HCT116 (cell line): ENCODE data around the gene FBXO47. TPM values are rescaled to one million over a fixed set of nuclear protein-coding genes. Genes with fewer than 3 reads are reported as not detected.

ENCODE experiments used
- ATAC-seq: fragments of 200-7000 bp; cut with Tn5 transposase; 2 replicates; pipeline ENCODE4 v1.9.1; 2020; ENCODE audit warnings: mild to moderate bottlenecking, moderate library complexity
- BruUV-seq: library from RNA; stranded (reverse); fragments of 400-500 nt; replicated peaks from 2 replicates; lab custom pipeline; 2021; lab: Mats Ljungman, UMichigan
- CTCF ChIA-PET: fragments of 300-600 bp; sonication (Branson Sonifier 250); formaldehyde crosslinking; loops from one replicate; lab custom pipeline; 2021; ENCODE audit warnings: antibody characterized with exemption; lab: Charles Lee
- POLR2A ChIA-PET: fragments of 300-600, 350-600 bp; sonication (Branson Sonifier 250); formaldehyde crosslinking; loops from one replicate; lab custom pipeline; 2021; ENCODE audit warnings: antibody characterized with exemption; lab: Charles Lee
- RAD21 ChIA-PET, 2 experiments: fragments of 300-600 bp; sonication (Branson Sonifier 250); formaldehyde crosslinking; loops; one replicate each; lab custom pipeline; 2023; ENCODE audit warnings: low total read pairs in 2 of 2; ENCODE audit not compliant: uncharacterized antibody in 2 of 2, unreplicated experiment in 2 of 2, low non-redundant PET in 1 of 2; lab: Charles Lee
- DNase-seq: peaks from one replicate; pipeline ENCODE4 v3.0.0-alpha.2; 2010; ENCODE audit warnings: low read depth, low spot score
- H2AFZ ChIP-seq: fragments of 200-600 bp; shearing (Covaris generic), sonication (generic); 2 replicates; pipeline ENCODE4 v1.6.1; 2017; ENCODE audit warnings: low read depth, mixed run types, mixed read lengths, antibody characterized with exemption, low read length; ENCODE audit not compliant: poor library complexity, severe bottlenecking
- H3K27ac ChIP-seq: 2 replicates; pipeline ENCODE4 v1.5.1; 2012; ENCODE audit warnings: low read depth, low read length
- H3K27me3 ChIP-seq: fragments of 200-600 bp; sonication (generic); 2 replicates; pipeline ENCODE4 v1.6.1; 2016; ENCODE audit warnings: mixed run types, low read length, mixed read lengths; ENCODE audit not compliant: insufficient read depth
- H3K36me3 ChIP-seq, 2 experiments: fragments of 200-500 bp in 1 of 2; fragments of 200-600 bp in 1 of 2; sonication (Bioruptor generic) in 1 of 2; sonication (generic) in 1 of 2; 2 replicates each; pipeline versions ENCODE4 v1.5.1 to v1.6.1; 2014 to 2016; ENCODE audit warnings: low read length in 2 of 2, inconsistent platforms in 1 of 2, mixed read lengths in 1 of 2, mixed run types in 1 of 2; ENCODE audit not compliant: insufficient read depth in 2 of 2, control insufficient read depth in 1 of 2
- H3K4me1 ChIP-seq, 2 experiments: fragments of 200-600 bp in 1 of 2; sonication (generic) in 1 of 2; 2 replicates each; pipeline versions ENCODE4 v1.5.1 to v1.6.1; 2012 to 2017; ENCODE audit warnings: low read length in 2 of 2, inconsistent platforms in 1 of 2, mild to moderate bottlenecking in 1 of 2, mixed read lengths in 1 of 2, mixed run types in 1 of 2, moderate library complexity in 1 of 2; ENCODE audit not compliant: insufficient read depth in 2 of 2, control insufficient read depth in 1 of 2
- H3K4me2 ChIP-seq: fragments of 200-600 bp; sonication (generic); 2 replicates; pipeline ENCODE4 v1.6.1; 2017; ENCODE audit warnings: mixed run types, low read length, mixed read lengths
- H3K4me3 ChIP-seq, 2 experiments: fragments of 200-600 bp in 1 of 2; sonication (generic) in 1 of 2; replicated peaks in 1 of 2; 2 replicates each; pipeline ENCODE4 v1.5.1; 2011 to 2016; ENCODE audit warnings: low read length in 2 of 2, control low read depth in 1 of 2, low read depth in 1 of 2, mild to moderate bottlenecking in 1 of 2, mixed read lengths in 1 of 2, mixed run types in 1 of 2
- H3K79me2 ChIP-seq: fragments of 200-600 bp; sonication (generic); 2 replicates; pipeline ENCODE4 v1.6.1; 2017; ENCODE audit warnings: mild to moderate bottlenecking, mixed run types, low read length, moderate library complexity, mixed read lengths; ENCODE audit not compliant: insufficient read depth
- H3K9ac ChIP-seq: fragments of 200-600 bp; sonication (generic); 2 replicates; pipeline ENCODE4 v1.6.1; 2016; ENCODE audit warnings: low read length, mixed read lengths
- H3K9me2 ChIP-seq: fragments of 200-600 bp; sonication (generic), shearing (Covaris generic); 2 replicates; pipeline ENCODE4 v1.6.1; 2017; ENCODE audit warnings: mixed run types, mild to moderate bottlenecking, moderate library complexity; ENCODE audit not compliant: insufficient read depth
- H3K9me3 ChIP-seq, 2 experiments: fragments of 200-500 bp in 1 of 2; fragments of 200-600 bp in 1 of 2; sonication (Bioruptor generic) in 1 of 2; sonication (generic) in 1 of 2; 2 replicates each; pipeline ENCODE4 v1.6.1; 2014 to 2017; ENCODE audit warnings: low read length in 2 of 2, mixed read lengths in 2 of 2, inconsistent platforms in 1 of 2, low read depth in 1 of 2, mild to moderate bottlenecking in 1 of 2, mixed run types in 1 of 2, moderate library complexity in 1 of 2; ENCODE audit not compliant: control insufficient read depth in 1 of 2, insufficient read depth in 1 of 2
- H4K20me1 ChIP-seq: fragments of 200-600 bp; sonication (generic), shearing (Covaris generic); 2 replicates; pipeline ENCODE4 v1.6.1; 2017; ENCODE audit warnings: mixed run types, mild to moderate bottlenecking, moderate library complexity; ENCODE audit not compliant: insufficient read depth
- CBX3 ChIP-seq: IDR thresholded peaks from 2 replicates; pipeline ENCODE4 v1.6.1; 2012; ENCODE audit warnings: low read depth
- CEBPB ChIP-seq: IDR thresholded peaks from 2 replicates; pipeline ENCODE4 v1.6.1; 2012; ENCODE audit warnings: low read depth
- EGR1 ChIP-seq: IDR thresholded peaks from 2 replicates; pipeline ENCODE4 v1.6.1; 2012; ENCODE audit warnings: low read depth
- ELF1 ChIP-seq: IDR thresholded peaks from 2 replicates; pipeline ENCODE4 v1.6.1; 2012; ENCODE audit warnings: low read depth, borderline replicate concordance
- EZH2 ChIP-seq: fragments of 200-600 bp; sonication (generic); IDR thresholded peaks from 2 replicates; pipeline ENCODE4 v1.6.1; 2017; ENCODE audit warnings: antibody characterized with exemption, mixed run types
- EZH2phosphoT487 ChIP-seq: fragments of 200-600 bp; IDR thresholded peaks from 2 replicates; pipeline ENCODE4 v1.6.1; 2018; ENCODE audit warnings: antibody characterized with exemption, borderline replicate concordance
- FOSL1 ChIP-seq: IDR thresholded peaks from 2 replicates; pipeline ENCODE4 v1.6.1; 2012; ENCODE audit warnings: low read depth
- JUND ChIP-seq: IDR thresholded peaks from 2 replicates; pipeline ENCODE4 v1.6.1; 2012
- POLR2A ChIP-seq: IDR thresholded peaks from 2 replicates; pipeline ENCODE4 v1.7.0; 2011; ENCODE audit warnings: borderline replicate concordance; ENCODE audit not compliant: insufficient read depth, insufficient read length; ENCODE audit errors: extremely low read depth
- POLR2AphosphoS5 ChIP-seq: IDR thresholded peaks from 2 replicates; pipeline ENCODE4 v1.6.1; 2011; ENCODE audit warnings: mild to moderate bottlenecking, low read depth, low read length, moderate library complexity
- SP1 ChIP-seq: IDR thresholded peaks from 2 replicates; pipeline ENCODE4 v1.6.1; 2012; ENCODE audit warnings: low read depth
- SRF ChIP-seq: IDR thresholded peaks from 2 replicates; pipeline ENCODE4 v1.6.1; 2012; ENCODE audit warnings: low read depth
- TCF7L2 ChIP-seq: IDR thresholded peaks from 2 replicates; pipeline ENCODE4 v1.7.0; 2011; ENCODE audit warnings: borderline replicate concordance, inconsistent platforms; ENCODE audit not compliant: insufficient read depth, insufficient read length; ENCODE audit errors: extremely low read depth
- ZFX ChIP-seq: fragments of 450-650 bp; IDR thresholded peaks from 2 replicates; pipeline ENCODE4 v1.6.1; 2017
- ZNF274 ChIP-seq: fragments of 200-500 bp; sonication (Bioruptor generic); IDR thresholded peaks from 2 replicates; pipeline ENCODE4 v1.6.1; 2014; ENCODE audit warnings: mild to moderate bottlenecking, low read depth, low read length, inconsistent platforms
- intact Hi-C: fragments of 100-400 bp; cut with micrococcal nuclease; formaldehyde crosslinking; loops from 2 replicates; pipeline ENCODE4 v1.10.0; 2022
- total RNA-seq: library from RNA; stranded (reverse); gene quantifications from one replicate; pipeline ENCODE4 v1.2.1, GENCODE V29; 2021; ENCODE audit not compliant: unreplicated experiment
- TF ChIP-seq, protein P1 (sequence below): IDR thresholded peaks from 2 replicates; pipeline ENCODE4 v1.6.1; 2012
- TF ChIP-seq, protein P2 (sequence below): IDR thresholded peaks from 2 replicates; pipeline ENCODE4 v1.6.1; 2012; ENCODE audit warnings: low read depth
- TF ChIP-seq, protein P3 (sequence below), 3 experiments: fragments of 200-600 bp in 1 of 3; sonication (generic) in 1 of 3; IDR thresholded peaks in 2 of 3; conservative IDR thresholded peaks in 1 of 3; 2 replicates each; pipeline ENCODE4 v1.5.1; 2012 to 2017; ENCODE audit warnings: low read depth in 2 of 3, low read length in 2 of 3, antibody characterized with exemption in 1 of 3, borderline replicate concordance in 1 of 3, control low read depth in 1 of 3, mild to moderate bottlenecking in 1 of 3, mixed read lengths in 1 of 3, mixed run types in 1 of 3, moderate library complexity in 1 of 3; ENCODE audit not compliant: insufficient read depth in 1 of 3

FBXO47 gene
- total RNA-seq, 1 experiment from 2014 or later: not detected

DNA sequence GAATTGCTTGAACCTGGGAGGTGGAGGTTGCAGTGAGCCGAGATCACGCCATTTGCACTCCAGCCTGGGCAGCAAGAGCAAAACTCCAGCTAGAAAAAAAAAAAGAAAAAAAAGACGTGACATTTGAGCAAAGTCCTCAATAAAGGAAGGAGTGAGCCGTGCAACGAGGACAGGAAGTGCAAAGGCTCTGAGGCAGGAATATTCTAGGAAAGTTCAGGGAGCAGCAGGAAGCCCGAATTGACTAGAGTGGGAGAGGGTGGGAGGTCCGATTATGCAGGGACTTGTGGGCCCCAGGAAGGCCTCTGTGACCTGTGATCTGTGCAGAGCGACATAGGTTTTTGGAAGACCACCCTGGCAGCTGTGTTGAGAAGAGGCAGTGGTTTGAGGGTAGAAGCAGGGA lies 50.4 kb downstream of the FBXO47 start:
- no peak overlapping the region for H3K9ac ChIP-seq
- TF ChIP-seq TCF7L2 (no peak), ELF1 (no peak)
- no peaks in the 10 kb centered on the region for H3K27me3 ChIP-seq
- H3K4me2 ChIP-seq: no peak overlapping the region
- peaks cover 8 to 39% of the 10 kb centered on the region in 2 experiments; a peak in 3 of 4 replicates for H3K36me3 ChIP-seq
- POLR2A ChIA-PET: no interaction called here
- no peak for DNase-seq
- H3K9me2 ChIP-seq: no peaks in the 10 kb centered on the region
- CTCF ChIA-PET: no interaction called here
- H2AFZ ChIP-seq: no peak overlapping the region
- no peaks in the 10 kb centered on the region for H3K9me3 ChIP-seq
- H3K79me2 ChIP-seq: no peaks in the 10 kb centered on the region
- H3K4me1 ChIP-seq: no peaks in the 10 kb centered on the region
- BruUV-seq: no TSS peak
- no peak overlapping the region for H3K4me3 ChIP-seq
- H3K27ac ChIP-seq: no peak overlapping the region
- ATAC-seq: no peak
- RAD21 ChIA-PET: no interaction called here
- intact Hi-C loops: no loop called here
- H4K20me1 ChIP-seq: no peaks in the 10 kb centered on the region

DNA sequence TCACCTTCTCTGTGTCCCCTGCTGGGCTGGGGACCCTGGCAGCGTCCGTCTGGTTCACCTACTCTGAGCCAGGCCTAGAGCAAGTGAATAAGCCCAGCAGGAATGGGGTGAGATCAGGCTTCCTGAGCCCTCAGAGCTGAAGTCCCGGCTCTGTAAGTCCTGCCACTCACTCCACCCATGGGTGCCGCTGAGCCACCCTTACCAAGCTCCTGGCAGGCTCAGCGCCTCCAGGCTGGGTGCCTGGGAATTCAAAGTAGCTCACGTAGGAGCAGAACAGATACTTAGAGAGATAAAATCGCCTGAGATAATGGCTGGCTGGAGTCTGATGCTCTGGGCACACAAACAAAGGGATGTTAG lies 51.6 kb downstream of the FBXO47 start:
- Histone ChIP-seq H3K27me3 (no peaks in the 10 kb centered on the region), H3K4me2 (no peak overlapping the region), H4K20me1 (no peaks in the 10 kb centered on the region), H2AFZ (no peak overlapping the region), H3K9me2 (no peaks in the 10 kb centered on the region), H3K27ac (no peak overlapping the region), H3K4me3 (no peak overlapping the region), H3K79me2 (peaks cover 8% of the 10 kb centered on the region; the same call in 1 of the 2 replicates), H3K4me1 (no peaks in the 10 kb centered on the region), H3K36me3 (peaks cover 8 to 39% of the 10 kb centered on the region in 2 experiments; a peak in 3 of 4 replicates), H3K9me3 (no peaks in the 10 kb centered on the region), H3K9ac (no peak overlapping the region)
- BruUV-seq: no TSS peak
- ChIA-PET CTCF (no interaction called here), POLR2A (no interaction called here), RAD21 (no interaction called here)
- TF ChIP-seq EZH2: no peak
- TF ChIP-seq ELF1: no peak
- TF ChIP-seq CBX3: no peak
- TF ChIP-seq EGR1: no peak
- TF ChIP-seq ZNF274: no peak
- no peak for TF ChIP-seq TCF7L2
- TF ChIP-seq, protein P1, sequence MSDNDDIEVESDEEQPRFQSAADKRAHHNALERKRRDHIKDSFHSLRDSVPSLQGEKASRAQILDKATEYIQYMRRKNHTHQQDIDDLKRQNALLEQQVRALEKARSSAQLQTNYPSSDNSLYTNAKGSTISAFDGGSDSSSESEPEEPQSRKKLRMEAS: no peak
- no peak for TF ChIP-seq ZFX
- no peak for TF ChIP-seq SP1
- no peak for TF ChIP-seq EZH2phosphoT487
- TF ChIP-seq JUND: no peak
- no peak for TF ChIP-seq POLR2A
- TF ChIP-seq, protein P2, sequence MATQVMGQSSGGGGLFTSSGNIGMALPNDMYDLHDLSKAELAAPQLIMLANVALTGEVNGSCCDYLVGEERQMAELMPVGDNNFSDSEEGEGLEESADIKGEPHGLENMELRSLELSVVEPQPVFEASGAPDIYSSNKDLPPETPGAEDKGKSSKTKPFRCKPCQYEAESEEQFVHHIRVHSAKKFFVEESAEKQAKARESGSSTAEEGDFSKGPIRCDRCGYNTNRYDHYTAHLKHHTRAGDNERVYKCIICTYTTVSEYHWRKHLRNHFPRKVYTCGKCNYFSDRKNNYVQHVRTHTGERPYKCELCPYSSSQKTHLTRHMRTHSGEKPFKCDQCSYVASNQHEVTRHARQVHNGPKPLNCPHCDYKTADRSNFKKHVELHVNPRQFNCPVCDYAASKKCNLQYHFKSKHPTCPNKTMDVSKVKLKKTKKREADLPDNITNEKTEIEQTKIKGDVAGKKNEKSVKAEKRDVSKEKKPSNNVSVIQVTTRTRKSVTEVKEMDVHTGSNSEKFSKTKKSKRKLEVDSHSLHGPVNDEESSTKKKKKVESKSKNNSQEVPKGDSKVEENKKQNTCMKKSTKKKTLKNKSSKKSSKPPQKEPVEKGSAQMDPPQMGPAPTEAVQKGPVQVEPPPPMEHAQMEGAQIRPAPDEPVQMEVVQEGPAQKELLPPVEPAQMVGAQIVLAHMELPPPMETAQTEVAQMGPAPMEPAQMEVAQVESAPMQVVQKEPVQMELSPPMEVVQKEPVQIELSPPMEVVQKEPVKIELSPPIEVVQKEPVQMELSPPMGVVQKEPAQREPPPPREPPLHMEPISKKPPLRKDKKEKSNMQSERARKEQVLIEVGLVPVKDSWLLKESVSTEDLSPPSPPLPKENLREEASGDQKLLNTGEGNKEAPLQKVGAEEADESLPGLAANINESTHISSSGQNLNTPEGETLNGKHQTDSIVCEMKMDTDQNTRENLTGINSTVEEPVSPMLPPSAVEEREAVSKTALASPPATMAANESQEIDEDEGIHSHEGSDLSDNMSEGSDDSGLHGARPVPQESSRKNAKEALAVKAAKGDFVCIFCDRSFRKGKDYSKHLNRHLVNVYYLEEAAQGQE: no peak
- no peak for TF ChIP-seq CEBPB
- no peak for TF ChIP-seq SRF
- TF ChIP-seq POLR2AphosphoS5: no peak
- TF ChIP-seq, protein P3, sequence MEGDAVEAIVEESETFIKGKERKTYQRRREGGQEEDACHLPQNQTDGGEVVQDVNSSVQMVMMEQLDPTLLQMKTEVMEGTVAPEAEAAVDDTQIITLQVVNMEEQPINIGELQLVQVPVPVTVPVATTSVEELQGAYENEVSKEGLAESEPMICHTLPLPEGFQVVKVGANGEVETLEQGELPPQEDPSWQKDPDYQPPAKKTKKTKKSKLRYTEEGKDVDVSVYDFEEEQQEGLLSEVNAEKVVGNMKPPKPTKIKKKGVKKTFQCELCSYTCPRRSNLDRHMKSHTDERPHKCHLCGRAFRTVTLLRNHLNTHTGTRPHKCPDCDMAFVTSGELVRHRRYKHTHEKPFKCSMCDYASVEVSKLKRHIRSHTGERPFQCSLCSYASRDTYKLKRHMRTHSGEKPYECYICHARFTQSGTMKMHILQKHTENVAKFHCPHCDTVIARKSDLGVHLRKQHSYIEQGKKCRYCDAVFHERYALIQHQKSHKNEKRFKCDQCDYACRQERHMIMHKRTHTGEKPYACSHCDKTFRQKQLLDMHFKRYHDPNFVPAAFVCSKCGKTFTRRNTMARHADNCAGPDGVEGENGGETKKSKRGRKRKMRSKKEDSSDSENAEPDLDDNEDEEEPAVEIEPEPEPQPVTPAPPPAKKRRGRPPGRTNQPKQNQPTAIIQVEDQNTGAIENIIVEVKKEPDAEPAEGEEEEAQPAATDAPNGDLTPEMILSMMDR (IDR thresholded peaks at IDR 0.05 in 2 of 3, conservative IDR thresholded peaks at IDR 0.05 in 1 of 3; ENCODE audit: borderline replicate concordance in 1 of 3, insufficient read depth in 1 of 3, low read depth in 2 of 3, low read length in 2 of 3): no peak
- TF ChIP-seq FOSL1: no peak
- intact Hi-C loops: no loop called here
- DNase-seq (no peak), ATAC-seq (no peak)
